ENCODE measurements around the gene NXT2.

GRCh38 chrX:109489174-109489573 is 47.5 kb upstream of the NXT2 start:
- no peak for TF ChIP-seq EZH2 (IDR thresholded peaks at IDR 0.05; ENCODE audit: insufficient read depth, poor library complexity, severe bottlenecking)
- no peak for TF ChIP-seq EZH2phosphoT487 (IDR thresholded peaks at IDR 0.05; ENCODE audit: insufficient read depth, low read depth)
